Keratinocyte (primary cell): ENCODE results near the gene CRACR2A. TPM values are rescaled to one million over a fixed set of nuclear protein-coding genes. Genes with fewer than 3 reads are reported as not detected.

Experiments
- DNase-seq: peaks from one replicate; pipeline ENCODE4 v3.0.0-alpha.2; 2011; ENCODE audit warnings: low read depth, missing footprints, low spot score
- FAIRE-seq: peaks from 2 replicates; lab custom pipeline; 2011; peaks lifted over from hg19 to GRCh38; lab: Jason Lieb, UNC
- H2AFZ ChIP-seq: 2 replicates; pipeline ENCODE4 v1.6.0; 2012; ENCODE audit warnings: low read length, control low read depth, inconsistent platforms; ENCODE audit not compliant: control insufficient read depth
- H3K27ac ChIP-seq: 2 replicates; pipeline ENCODE4 v1.5.1; 2011; ENCODE audit warnings: low read length; ENCODE audit not compliant: control insufficient read depth, insufficient read depth
- H3K27me3 ChIP-seq: 3 replicates; pipeline ENCODE4 v1.6.0; 2011; ENCODE audit warnings: low read length; ENCODE audit not compliant: control insufficient read depth, insufficient read depth; ENCODE audit errors: extremely low read depth
- H3K36me3 ChIP-seq, 2 experiments: 2 replicates in 1 of 2; 3 replicates in 1 of 2; pipeline ENCODE4 v1.5.1; 2011; ENCODE audit warnings: low read length in 2 of 2, mild to moderate bottlenecking in 1 of 2; ENCODE audit not compliant: control insufficient read depth in 2 of 2, insufficient read depth in 2 of 2; ENCODE audit errors: extremely low read depth in 1 of 2
- H3K4me1 ChIP-seq: 3 replicates; pipeline ENCODE4 v1.5.1; 2011; ENCODE audit warnings: low read length; ENCODE audit not compliant: control insufficient read depth, insufficient read depth; ENCODE audit errors: extremely low read depth
- H3K4me2 ChIP-seq: 3 replicates; pipeline ENCODE4 v1.6.0; 2011; ENCODE audit warnings: low read depth, low read length; ENCODE audit not compliant: control insufficient read depth, insufficient read depth; ENCODE audit errors: extremely low read depth
- H3K4me3 ChIP-seq, 3 experiments: fragments of 200-600 bp in 1 of 3; sonication (generic) in 1 of 3; 2 replicates in 2 of 3; 3 replicates in 1 of 3; pipeline ENCODE4 v1.5.1; 2011 to 2016; ENCODE audit warnings: low read length in 3 of 3, mild to moderate bottlenecking in 3 of 3, control low read depth in 2 of 3, inconsistent platforms in 1 of 3, low read depth in 1 of 3, mixed read lengths in 1 of 3, mixed run types in 1 of 3, moderate library complexity in 1 of 3; ENCODE audit not compliant: control insufficient read depth in 2 of 3, insufficient read depth in 2 of 3; ENCODE audit errors: extremely low read depth in 1 of 3
- H3K79me2 ChIP-seq: 2 replicates; pipeline ENCODE4 v1.6.0; 2012; ENCODE audit warnings: low read length; ENCODE audit not compliant: control insufficient read depth, insufficient read depth
- H3K9ac ChIP-seq: 3 replicates; pipeline ENCODE4 v1.6.0; 2011; ENCODE audit warnings: low read length; ENCODE audit not compliant: control insufficient read depth, insufficient read depth; ENCODE audit errors: extremely low read depth
- H3K9me1 ChIP-seq: 3 replicates; pipeline ENCODE4 v1.6.0; 2011; ENCODE audit warnings: low read length; ENCODE audit not compliant: control insufficient read depth, insufficient read depth; ENCODE audit errors: extremely low read depth
- H3K9me3 ChIP-seq: 2 replicates; pipeline ENCODE4 v1.5.1; 2012; ENCODE audit warnings: low read depth, low read length; ENCODE audit not compliant: control insufficient read depth
- H4K20me1 ChIP-seq: 3 replicates; pipeline ENCODE4 v1.6.0; 2011; ENCODE audit warnings: low read length; ENCODE audit not compliant: control insufficient read depth, insufficient read depth; ENCODE audit errors: extremely low read depth
- EZH2 ChIP-seq: IDR thresholded peaks from one replicate; pipeline ENCODE4 v1.6.1; 2012; ENCODE audit warnings: inconsistent platforms, mild to moderate bottlenecking, low read length, moderate library complexity
- dilution Hi-C: fragments of 300-500 bp; cut with MboI; formaldehyde crosslinking; loops from one replicate; pipeline ENCODE4 v1.7.0; 2020; ENCODE audit warnings: low sequenced_read_pairs; ENCODE audit not compliant: extremely low pct_ligation_motif_present
- polyA plus RNA-seq, 5 experiments: library from polyadenylated mRNA; depleted of rRNA in 3 of 5; stranded (reverse) in 3 of 5; stranded (forward) in 1 of 5; unstranded in 1 of 5; fragments of >200 nt; gene quantifications; 1 replicate in 1 of 5; 2 replicates in 3 of 5; 3 replicates in 1 of 5; pipeline versions ENCODE4 v1.2.1 to v1.2.3, GENCODE V29; 2011 to 2012; ENCODE audit warnings: missing spikeins in 2 of 5, low read depth in 1 of 5, low replicate concordance in 1 of 5
- TF ChIP-seq, protein P1 (sequence below), 3 experiments: IDR thresholded peaks in 1 of 3; conservative IDR thresholded peaks in 1 of 3; optimal IDR thresholded peaks in 1 of 3; 2 replicates in 2 of 3; 3 replicates in 1 of 3; pipeline versions ENCODE3 to v1.5.1; 2011; ENCODE audit warnings: low read length in 3 of 3, mild to moderate bottlenecking in 3 of 3, moderate library complexity in 2 of 3, control low read depth in 1 of 3, inconsistent platforms in 1 of 3; ENCODE audit not compliant: insufficient read depth in 2 of 3; ENCODE audit errors: extremely low read depth in 1 of 3

Gene CRACR2A
- polyA plus RNA-seq, 1 donor (not counting 4 experiments of a cell fraction or from before 2014, with no cell fraction given): 0.30 TPM

DNA sequence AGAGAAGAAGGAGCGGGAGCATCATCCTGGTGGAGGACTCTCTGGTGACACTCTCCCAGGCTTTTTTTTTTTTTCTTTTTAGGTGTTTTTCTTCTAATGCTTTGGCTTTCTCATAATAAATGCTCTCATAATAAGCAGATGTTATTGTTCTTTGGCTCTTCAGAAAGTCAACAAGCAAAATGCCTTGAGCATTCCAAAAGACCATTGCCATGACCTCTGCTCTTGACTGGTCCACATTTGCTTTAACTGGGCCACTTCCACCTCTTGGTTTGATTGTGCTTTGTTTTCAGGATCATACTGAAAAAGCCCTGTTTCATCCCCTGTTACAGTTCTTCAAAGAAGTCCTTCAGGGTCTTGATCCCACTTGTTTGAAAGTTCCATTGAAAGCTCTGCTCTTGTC is 36.9 kb downstream of the CRACR2A start:
- dilution Hi-C loops: no loop called here
- Histone ChIP-seq H3K4me2 (no peak overlapping the region), H4K20me1 (no peaks in the 10 kb centered on the region), H3K36me3 (no peaks in the 10 kb centered on the region), H3K79me2 (no peaks in the 10 kb centered on the region), H3K9me3 (no peaks in the 10 kb centered on the region), H3K27me3 (peaks cover 4% of the 10 kb centered on the region), H3K9me1 (no peaks in the 10 kb centered on the region), H3K4me3 (no peak overlapping the region), H3K4me1 (no peaks in the 10 kb centered on the region), H3K9ac (no peak overlapping the region), H2AFZ (no peak overlapping the region), H3K27ac (no peak overlapping the region)
- FAIRE-seq: no peak
- no peak for TF ChIP-seq EZH2
- TF ChIP-seq, protein P1, sequence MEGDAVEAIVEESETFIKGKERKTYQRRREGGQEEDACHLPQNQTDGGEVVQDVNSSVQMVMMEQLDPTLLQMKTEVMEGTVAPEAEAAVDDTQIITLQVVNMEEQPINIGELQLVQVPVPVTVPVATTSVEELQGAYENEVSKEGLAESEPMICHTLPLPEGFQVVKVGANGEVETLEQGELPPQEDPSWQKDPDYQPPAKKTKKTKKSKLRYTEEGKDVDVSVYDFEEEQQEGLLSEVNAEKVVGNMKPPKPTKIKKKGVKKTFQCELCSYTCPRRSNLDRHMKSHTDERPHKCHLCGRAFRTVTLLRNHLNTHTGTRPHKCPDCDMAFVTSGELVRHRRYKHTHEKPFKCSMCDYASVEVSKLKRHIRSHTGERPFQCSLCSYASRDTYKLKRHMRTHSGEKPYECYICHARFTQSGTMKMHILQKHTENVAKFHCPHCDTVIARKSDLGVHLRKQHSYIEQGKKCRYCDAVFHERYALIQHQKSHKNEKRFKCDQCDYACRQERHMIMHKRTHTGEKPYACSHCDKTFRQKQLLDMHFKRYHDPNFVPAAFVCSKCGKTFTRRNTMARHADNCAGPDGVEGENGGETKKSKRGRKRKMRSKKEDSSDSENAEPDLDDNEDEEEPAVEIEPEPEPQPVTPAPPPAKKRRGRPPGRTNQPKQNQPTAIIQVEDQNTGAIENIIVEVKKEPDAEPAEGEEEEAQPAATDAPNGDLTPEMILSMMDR (optimal IDR thresholded peaks at IDR 0.05 in 1 of 3, IDR thresholded peaks at IDR 0.05 in 1 of 3, conservative IDR thresholded peaks at IDR 0.05 in 1 of 3; ENCODE audit: extremely low read depth in 1 of 3, insufficient read depth in 2 of 3, low read length in 3 of 3): no peak
- no peak for DNase-seq

DNA sequence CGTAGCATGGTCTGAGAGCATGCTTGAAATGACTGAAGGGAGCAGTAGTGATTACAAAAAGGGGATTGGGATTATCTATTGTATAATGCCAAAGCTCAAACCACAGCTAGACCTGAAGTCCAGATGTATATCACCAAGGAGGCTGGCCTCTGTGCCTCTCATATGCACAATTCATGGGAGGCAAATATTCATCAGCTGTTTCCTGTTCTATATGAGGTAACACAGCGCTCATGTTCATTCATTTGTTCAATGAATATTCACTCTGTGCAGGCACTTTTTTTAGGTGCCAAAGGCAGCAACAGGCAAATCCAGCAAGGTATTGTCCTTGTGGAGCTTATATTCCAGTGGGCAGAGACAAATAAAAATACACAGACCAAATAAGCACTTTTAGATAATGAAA is 39.0 kb downstream of the CRACR2A start:
- Histone ChIP-seq H3K36me3 (no peaks in the 10 kb centered on the region), H4K20me1 (no peaks in the 10 kb centered on the region), H3K9ac (no peak overlapping the region), H3K9me3 (no peaks in the 10 kb centered on the region), H3K4me2 (no peak overlapping the region), H3K27ac (no peak overlapping the region), H3K4me1 (no peaks in the 10 kb centered on the region), H3K79me2 (no peaks in the 10 kb centered on the region), H3K4me3 (no peak overlapping the region), H3K27me3 (peaks cover 4% of the 10 kb centered on the region), H3K9me1 (no peaks in the 10 kb centered on the region), H2AFZ (no peak overlapping the region)
- TF ChIP-seq, protein P1 (optimal IDR thresholded peaks at IDR 0.05 in 1 of 3, IDR thresholded peaks at IDR 0.05 in 1 of 3, conservative IDR thresholded peaks at IDR 0.05 in 1 of 3; ENCODE audit: extremely low read depth in 1 of 3, insufficient read depth in 2 of 3, low read length in 3 of 3): no peak
- no peak for TF ChIP-seq EZH2
- no peak for DNase-seq
- dilution Hi-C loops: no loop called here
- FAIRE-seq: no peak
